PC-3 (cell line): Measurements from ENCODE around the gene ARHGEF18. TPM values are rescaled to one million over a fixed set of nuclear protein-coding genes. Genes with fewer than 3 reads are reported as not detected.

ENCODE experiments used
- ATAC-seq: fragments of 200-7000 bp; cut with Tn5 transposase; 2 replicates; pipeline ENCODE4 v1.9.1; 2020; ENCODE audit warnings: mild to moderate bottlenecking, moderate library complexity
- BruUV-seq: library from RNA; stranded (reverse); fragments of 400-500 nt; replicated peaks from 2 replicates; lab custom pipeline; 2021; lab: Mats Ljungman, UMichigan
- CTCF ChIA-PET: fragments of 300-600 bp; sonication (Branson Sonifier 250); formaldehyde crosslinking; loops from one replicate; lab custom pipeline; 2022; ENCODE audit warnings: antibody characterized with exemption; lab: Charles Lee
- POLR2A ChIA-PET: fragments of 300-600 bp; sonication (Branson Sonifier 250); formaldehyde crosslinking; loops from one replicate; lab custom pipeline; 2022; ENCODE audit warnings: antibody characterized with exemption; ENCODE audit not compliant: unreplicated experiment; lab: Charles Lee
- DNase-seq: peaks from one replicate; pipeline ENCODE4 v3.0.0-alpha.2; 2015
- H2AFZ ChIP-seq: fragments of 300-600 bp; sonication (generic); 2 replicates; pipeline ENCODE4 v1.6.0; 2016; ENCODE audit warnings: antibody characterized with exemption, low read length
- H3F3A ChIP-seq: fragments of 300-600 bp; sonication (generic); one replicate; pipeline ENCODE4 v1.6.0; 2017; ENCODE audit warnings: antibody characterized with exemption, low read length, control low read depth, mild to moderate bottlenecking; ENCODE audit not compliant: unreplicated experiment
- H3K27ac ChIP-seq: fragments of 300-600 bp; sonication (generic); 2 replicates; pipeline ENCODE4 v1.5.1; 2016; ENCODE audit warnings: mild to moderate bottlenecking, low read length
- H3K27me3 ChIP-seq: fragments of 300-600 bp; sonication (generic); 2 replicates; pipeline ENCODE4 v1.6.1; 2016; ENCODE audit warnings: low read length, mixed read lengths
- H3K36me3 ChIP-seq: fragments of 300-600 bp; sonication (generic); 2 replicates; pipeline ENCODE4 v1.6.1; 2016; ENCODE audit warnings: low read depth, mixed run types, low read length, mixed read lengths
- H3K4me1 ChIP-seq: fragments of 300-600 bp; sonication (generic); 2 replicates; pipeline ENCODE4 v1.5.1; 2016; ENCODE audit warnings: low read length; ENCODE audit not compliant: insufficient read depth
- H3K4me2 ChIP-seq: fragments of 300-600 bp; sonication (generic); 2 replicates; pipeline ENCODE4 v1.6.0; 2016; ENCODE audit warnings: low read length
- H3K4me3 ChIP-seq: fragments of 300-600 bp; sonication (generic); 2 replicates; pipeline ENCODE4 v1.5.1; 2016; ENCODE audit warnings: mild to moderate bottlenecking, low read length, mixed read lengths
- H3K79me2 ChIP-seq: fragments of 300-600 bp; sonication (generic); 2 replicates; pipeline ENCODE4 v1.6.1; 2017; ENCODE audit warnings: low read length, mixed read lengths
- H3K9ac ChIP-seq: fragments of 300-600 bp; sonication (generic); 2 replicates; pipeline ENCODE4 v1.6.0; 2016; ENCODE audit warnings: mild to moderate bottlenecking, low read length
- H3K9me2 ChIP-seq: fragments of 300-600 bp; sonication (generic); replicated peaks from 2 replicates; pipeline ENCODE4 v1.6.1; 2016; ENCODE audit warnings: mixed run types, low read length, mixed read lengths
- H3K9me3 ChIP-seq: fragments of 300-600 bp; sonication (generic); 2 replicates; pipeline ENCODE4 v1.6.1; 2016; ENCODE audit warnings: low read length, mixed read lengths
- H4K20me1 ChIP-seq: fragments of 300-600 bp; sonication (generic); 2 replicates; pipeline ENCODE4 v1.6.1; 2016; ENCODE audit warnings: low read length, mixed read lengths
- EZH2 ChIP-seq: fragments of 300-600 bp; sonication (generic); IDR thresholded peaks from one replicate; pipeline ENCODE4 v1.6.1; 2017; ENCODE audit warnings: antibody characterized with exemption, mild to moderate bottlenecking, low read length; ENCODE audit not compliant: unreplicated experiment
- EZH2phosphoT487 ChIP-seq: fragments of 300-600 bp; sonication (generic); IDR thresholded peaks from 2 replicates; pipeline ENCODE4 v1.6.1; 2018; ENCODE audit warnings: mild to moderate bottlenecking, antibody characterized with exemption, low read length, borderline replicate concordance
- intact Hi-C: fragments of 100-400 bp; cut with micrococcal nuclease; formaldehyde crosslinking; loops from 2 replicates; pipeline ENCODE4 v1.9.0; 2023
- total RNA-seq: library from RNA; depleted of rRNA; stranded (reverse); fragments of >200 nt; gene quantifications from 2 replicates; pipeline ENCODE4 v1.2.3, GENCODE V29; 2014
- TF ChIP-seq, protein P1 (sequence below): fragments of 300-600 bp; sonication (generic); conservative IDR thresholded peaks from 2 replicates; pipeline ENCODE4 v1.5.1; 2017; ENCODE audit warnings: antibody characterized with exemption, low read depth, mild to moderate bottlenecking, low read length

ARHGEF18 gene
- total RNA-seq, 1 experiment from 2014 or later: 65.1 TPM

- ChIA-PET POLR2A (interaction anchor here (0.6 kb wide), 2 partner anchors 138 to 893 kb away, joined by 3 to 5 read pairs; no protein-coding TSS in a partner anchor), CTCF (interaction anchor here (0.6 kb wide), 1 partner anchor 20 kb away, joined by 4 read pairs; no protein-coding TSS in a partner anchor)
- peak; percentile 56; the same call in 1 of the 2 replicates for ATAC-seq
- BruUV-seq: no TSS peak
- DNase-seq: peak; percentile 56
- H4K20me1 ChIP-seq: no peaks in the 10 kb centered on the region
- no peak overlapping the region for H3K9ac ChIP-seq
- TF ChIP-seq, protein P1, sequence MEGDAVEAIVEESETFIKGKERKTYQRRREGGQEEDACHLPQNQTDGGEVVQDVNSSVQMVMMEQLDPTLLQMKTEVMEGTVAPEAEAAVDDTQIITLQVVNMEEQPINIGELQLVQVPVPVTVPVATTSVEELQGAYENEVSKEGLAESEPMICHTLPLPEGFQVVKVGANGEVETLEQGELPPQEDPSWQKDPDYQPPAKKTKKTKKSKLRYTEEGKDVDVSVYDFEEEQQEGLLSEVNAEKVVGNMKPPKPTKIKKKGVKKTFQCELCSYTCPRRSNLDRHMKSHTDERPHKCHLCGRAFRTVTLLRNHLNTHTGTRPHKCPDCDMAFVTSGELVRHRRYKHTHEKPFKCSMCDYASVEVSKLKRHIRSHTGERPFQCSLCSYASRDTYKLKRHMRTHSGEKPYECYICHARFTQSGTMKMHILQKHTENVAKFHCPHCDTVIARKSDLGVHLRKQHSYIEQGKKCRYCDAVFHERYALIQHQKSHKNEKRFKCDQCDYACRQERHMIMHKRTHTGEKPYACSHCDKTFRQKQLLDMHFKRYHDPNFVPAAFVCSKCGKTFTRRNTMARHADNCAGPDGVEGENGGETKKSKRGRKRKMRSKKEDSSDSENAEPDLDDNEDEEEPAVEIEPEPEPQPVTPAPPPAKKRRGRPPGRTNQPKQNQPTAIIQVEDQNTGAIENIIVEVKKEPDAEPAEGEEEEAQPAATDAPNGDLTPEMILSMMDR: no peak
- no peak for TF ChIP-seq EZH2
- no peak for TF ChIP-seq EZH2phosphoT487
- H3F3A ChIP-seq: no peaks in the 10 kb centered on the region
- no peaks in the 10 kb centered on the region for H3K79me2 ChIP-seq
- H3K4me2 ChIP-seq: no peak overlapping the region
- H3K4me3 ChIP-seq: no peak overlapping the region
- H3K36me3 ChIP-seq: no peaks in the 10 kb centered on the region
- H3K9me2 ChIP-seq: no peaks in the 10 kb centered on the region
- H3K27me3 ChIP-seq: no peaks in the 10 kb centered on the region
- H3K27ac ChIP-seq: no peak overlapping the region
- no peak overlapping the region for H2AFZ ChIP-seq
- H3K9me3 ChIP-seq: no peaks in the 10 kb centered on the region
- intact Hi-C loops: no loop called here
- H3K4me1 ChIP-seq: peaks cover 16% of the 10 kb centered on the region
Observed at GRCh38 chr19:7373862-7374261, 25.1 kb downstream of the ARHGEF18 start.

DNA sequence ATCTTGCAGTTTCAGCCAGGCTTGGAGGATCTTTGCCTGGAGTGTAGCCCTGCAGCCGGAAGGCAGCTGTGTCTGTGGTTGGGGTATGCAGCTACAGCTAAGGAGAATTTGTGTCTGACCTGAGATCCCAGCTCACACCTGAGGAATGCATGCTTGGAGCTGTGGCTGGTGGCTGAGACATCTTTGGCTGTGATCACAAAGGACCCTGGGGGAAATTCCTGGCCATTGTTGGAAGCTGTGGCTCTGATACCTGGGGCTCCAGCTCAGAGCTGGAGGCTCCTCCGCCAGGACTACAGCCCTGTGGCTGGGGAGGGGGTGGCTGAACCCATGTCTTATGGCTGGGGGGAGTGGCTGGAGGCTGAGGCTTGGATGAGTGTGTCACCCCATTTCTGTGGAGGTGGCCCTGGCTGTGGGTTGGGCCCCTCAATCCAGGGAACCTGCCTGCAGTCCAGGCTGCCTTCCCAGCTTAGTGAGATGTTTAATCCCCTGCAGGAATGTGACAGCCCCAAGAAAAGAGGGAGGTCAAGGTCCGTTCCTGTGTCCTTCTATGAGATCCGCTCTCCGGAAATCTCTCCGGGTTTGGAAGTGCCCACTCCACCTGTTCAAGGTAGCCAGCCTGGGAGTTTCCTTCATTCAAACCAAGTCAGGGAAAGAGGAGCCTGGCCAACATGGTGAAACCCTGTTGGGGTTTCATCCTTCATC, 27.6 kb downstream of the ARHGEF18 start:
- CTCF ChIA-PET: interaction anchor here (0.6 kb wide), 1 partner anchor 172 kb away, joined by 5 read pairs; no protein-coding TSS in a partner anchor

More for the DNA sequence above, 27.6 kb downstream of the ARHGEF18 start:
- Histone ChIP-seq H3K9me2 (no peaks in the 10 kb centered on the region), H3K4me3 (no peak overlapping the region), H3K36me3 (no peaks in the 10 kb centered on the region), H3K79me2 (no peaks in the 10 kb centered on the region), H3K4me2 (no peak overlapping the region), H3K9me3 (no peaks in the 10 kb centered on the region), H4K20me1 (no peaks in the 10 kb centered on the region), H3K27ac (no peak overlapping the region), H2AFZ (no peak overlapping the region), H3F3A (no peaks in the 10 kb centered on the region), H3K4me1 (peaks cover 13% of the 10 kb centered on the region), H3K9ac (no peak overlapping the region), H3K27me3 (no peaks in the 10 kb centered on the region)
- BruUV-seq: no TSS peak
- TF ChIP-seq, protein P1: no peak
- TF ChIP-seq EZH2phosphoT487 (no peak), EZH2 (no peak)
- peak; percentile 20 for ATAC-seq
- intact Hi-C loops: no loop called here
- POLR2A ChIA-PET: interaction anchor here (0.6 kb wide), 3 partner anchors 14 to 121 kb away, joined by 3 to 4 read pairs (median 4); a partner anchor contains a TSS
- peak; percentile 75 for DNase-seq
